LNCaP clone FGC (cell line): ENCODE data around the gene NOM1.
A peak's percentile ranks its signal among the peaks of the same experiment; 100 is the strongest.

Source experiments
- DNase-seq: peaks from one replicate; pipeline ENCODE4 v3.0.0-alpha.2; 2011; ENCODE audit warnings: low read depth
- H3K4me3 ChIP-seq: 2 replicates; pipeline ENCODE4 v1.5.1; 2011; ENCODE audit warnings: mild to moderate bottlenecking, low read depth, low read length, control low read depth
- TF ChIP-seq, protein P1 (sequence below): IDR thresholded peaks from 2 replicates; pipeline ENCODE4 v1.5.1; 2012; ENCODE audit warnings: mild to moderate bottlenecking; ENCODE audit not compliant: control insufficient read depth, insufficient read depth; ENCODE audit errors: extremely low read depth

The NOM1 gene

GRCh38 chr7:157012113-157012547 lies 62.6 kb downstream of the NOM1 start:
- peak overlapping the region; percentile 76 for H3K4me3 ChIP-seq
- DNase-seq: no peak
- TF ChIP-seq, protein P1, sequence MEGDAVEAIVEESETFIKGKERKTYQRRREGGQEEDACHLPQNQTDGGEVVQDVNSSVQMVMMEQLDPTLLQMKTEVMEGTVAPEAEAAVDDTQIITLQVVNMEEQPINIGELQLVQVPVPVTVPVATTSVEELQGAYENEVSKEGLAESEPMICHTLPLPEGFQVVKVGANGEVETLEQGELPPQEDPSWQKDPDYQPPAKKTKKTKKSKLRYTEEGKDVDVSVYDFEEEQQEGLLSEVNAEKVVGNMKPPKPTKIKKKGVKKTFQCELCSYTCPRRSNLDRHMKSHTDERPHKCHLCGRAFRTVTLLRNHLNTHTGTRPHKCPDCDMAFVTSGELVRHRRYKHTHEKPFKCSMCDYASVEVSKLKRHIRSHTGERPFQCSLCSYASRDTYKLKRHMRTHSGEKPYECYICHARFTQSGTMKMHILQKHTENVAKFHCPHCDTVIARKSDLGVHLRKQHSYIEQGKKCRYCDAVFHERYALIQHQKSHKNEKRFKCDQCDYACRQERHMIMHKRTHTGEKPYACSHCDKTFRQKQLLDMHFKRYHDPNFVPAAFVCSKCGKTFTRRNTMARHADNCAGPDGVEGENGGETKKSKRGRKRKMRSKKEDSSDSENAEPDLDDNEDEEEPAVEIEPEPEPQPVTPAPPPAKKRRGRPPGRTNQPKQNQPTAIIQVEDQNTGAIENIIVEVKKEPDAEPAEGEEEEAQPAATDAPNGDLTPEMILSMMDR: no peak

DNA sequence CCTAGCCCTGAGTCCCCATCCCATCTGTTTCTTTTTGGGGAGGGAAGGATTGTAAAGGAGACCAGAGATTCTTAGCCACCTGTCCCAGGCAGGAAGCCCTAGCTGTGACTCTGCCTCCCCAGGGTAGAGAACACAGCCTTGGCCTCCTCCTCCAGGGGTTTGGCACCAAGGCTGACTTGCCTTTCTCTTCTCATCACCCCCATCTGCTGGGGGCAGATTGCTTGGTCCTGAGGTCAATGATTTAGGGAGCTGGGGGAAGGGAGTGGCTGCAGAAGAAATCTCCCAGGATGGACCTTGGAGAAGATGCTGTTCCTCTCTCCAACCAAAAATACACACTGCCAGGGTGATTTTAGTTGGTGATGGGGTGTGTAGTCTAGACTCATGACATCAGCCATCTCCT lies 63.6 kb downstream of the NOM1 start:
- DNase-seq: no peak

GRCh38 chr7:157013602-157014549 lies 64.4 kb downstream of the NOM1 start:
- TF ChIP-seq, protein P1: no peak
- H3K4me3 ChIP-seq: no peak overlapping the region
- DNase-seq: no peak

More for the DNA sequence above, 63.6 kb downstream of the NOM1 start:
- no peak overlapping the region for H3K4me3 ChIP-seq
- TF ChIP-seq, protein P1: no peak

GRCh38 chr7:157014635-157015555 lies 65.4 kb downstream of the NOM1 start:
- no peak overlapping the region for H3K4me3 ChIP-seq
- TF ChIP-seq, protein P1: no peak
- DNase-seq: no peak

GRCh38 chr7:157016024-157016351 lies 66.5 kb downstream of the NOM1 start:
- TF ChIP-seq, protein P1: no peak
- no peak for DNase-seq
- no peak overlapping the region for H3K4me3 ChIP-seq

DNA sequence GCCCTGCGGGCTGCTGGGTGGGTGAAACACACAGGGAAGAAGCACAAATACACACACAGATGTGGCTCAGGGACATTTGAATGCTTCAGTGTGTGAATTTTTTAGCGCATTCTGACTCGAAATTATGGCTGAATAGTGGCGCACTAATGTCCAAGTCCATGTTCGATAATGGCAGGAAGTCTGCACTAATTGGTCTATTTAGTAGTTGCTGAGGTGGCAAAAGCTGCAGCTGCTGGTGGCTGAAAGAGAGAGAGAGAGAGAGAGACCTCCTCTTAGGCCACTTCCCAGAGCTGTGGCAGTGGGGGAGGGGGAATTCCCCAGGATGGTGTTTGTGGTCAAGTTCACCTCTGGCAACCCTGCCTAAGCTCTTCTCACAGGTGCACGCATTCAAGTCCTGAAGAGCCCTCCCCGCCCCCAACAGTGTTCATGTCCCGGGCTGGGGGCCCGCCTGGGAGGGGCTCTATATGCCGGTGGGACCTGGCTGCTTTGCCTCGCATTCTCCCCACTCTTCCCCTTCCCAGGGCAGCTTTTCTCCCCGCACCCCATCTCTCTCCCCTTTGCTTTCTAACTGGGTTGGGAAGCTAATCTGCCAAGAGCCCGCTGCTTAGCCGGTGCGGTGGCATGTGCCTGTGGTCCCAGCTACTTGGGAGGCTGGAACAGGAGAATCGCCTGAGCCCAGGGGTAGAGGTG lies 67.0 kb downstream of the NOM1 start:
- no peak for DNase-seq
- TF ChIP-seq, protein P1: no peak
- H3K4me3 ChIP-seq: no peak overlapping the region
